Small intestine (tissue), 16 donors: ENCODE measurements around the gene TSPAN6. TPM values are rescaled to one million over a fixed set of nuclear protein-coding genes. Genes with fewer than 3 reads are reported as not detected.
A peak's percentile ranks its signal among the peaks of the same experiment; 100 is the strongest.

ENCODE experiments used
- DNase-seq, 2 donors: peaks; one replicate each; pipeline versions ENCODE4 v3.0.0 to v3.0.0-alpha.2; 2013
- FAIRE-seq: peaks from 2 replicates; lab custom pipeline; 2012; peaks lifted over from hg19 to GRCh38; lab: Jason Lieb, UNC
- H3K27ac ChIP-seq, 3 donors: one replicate each; pipeline ENCODE4 v1.5.1; 2013; ENCODE audit warnings: low read length in 2 of 3, mild to moderate bottlenecking in 2 of 3, control low read depth in 1 of 3, inconsistent platforms in 1 of 3, low read depth in 1 of 3, moderate library complexity in 1 of 3
- H3K27me3 ChIP-seq, 3 donors: one replicate each; pipeline ENCODE4 v1.6.1; 2013; ENCODE audit warnings: low read length in 3 of 3, inconsistent platforms in 1 of 3; ENCODE audit not compliant: control insufficient read depth in 3 of 3, insufficient read depth in 3 of 3
- H3K36me3 ChIP-seq, 3 donors: one replicate each; pipeline ENCODE4 v1.6.1; 2013; ENCODE audit warnings: low read length in 3 of 3, inconsistent platforms in 1 of 3, low read depth in 1 of 3, mild to moderate bottlenecking in 1 of 3, moderate library complexity in 1 of 3; ENCODE audit not compliant: control insufficient read depth in 3 of 3, insufficient read depth in 2 of 3
- H3K4me1 ChIP-seq, 3 donors: one replicate each; pipeline ENCODE4 v1.6.1; 2013; ENCODE audit warnings: low read length in 2 of 3, inconsistent platforms in 1 of 3, low read depth in 1 of 3, mild to moderate bottlenecking in 1 of 3, moderate library complexity in 1 of 3; ENCODE audit not compliant: control insufficient read depth in 3 of 3, insufficient read depth in 2 of 3
- H3K4me3 ChIP-seq, 3 donors: one replicate each; pipeline ENCODE4 v1.5.1; 2013; ENCODE audit warnings: low read length in 3 of 3, control low read depth in 1 of 3, inconsistent platforms in 1 of 3, low read depth in 1 of 3, mild to moderate bottlenecking in 1 of 3, moderate library complexity in 1 of 3
- H3K9me3 ChIP-seq, 2 donors: one replicate each; pipeline ENCODE4 v1.6.1; 2013; ENCODE audit warnings: low read depth in 1 of 2, low read length in 1 of 2; ENCODE audit not compliant: control insufficient read depth in 2 of 2, insufficient read depth in 1 of 2
- WGBS, 3 donors: extraction: QIAGEN DNeasy Blood & Tissue Kit; methylation state at CpG; one replicate each; pipeline ENCODE4 v1.1.7; 2013; 5-methylcytosine and 5-hydroxymethylcytosine counted together
- long read RNA-seq, 10 donors: transcript quantifications; one replicate each; lab custom pipeline, GENCODE V29; 2026
- polyA plus RNA-seq, 4 donors: library from polyadenylated mRNA; stranded (reverse) in 3 of 4; unstranded in 1 of 4; fragments of 200-250 nt in 3 of 4; fragments of 120-200 nt in 1 of 4; gene quantifications; one replicate each; pipeline versions ENCODE4 v1.2.1 to v1.2.3, GENCODE V29; 2013
- donor health status: healthy with polysubstance abuse.
- donor health status: control.
- donor health status: control.
- donor health status: Bipolar disorder and iron deficiency.
- donor health status: healthy.

Gene TSPAN6, protein sequence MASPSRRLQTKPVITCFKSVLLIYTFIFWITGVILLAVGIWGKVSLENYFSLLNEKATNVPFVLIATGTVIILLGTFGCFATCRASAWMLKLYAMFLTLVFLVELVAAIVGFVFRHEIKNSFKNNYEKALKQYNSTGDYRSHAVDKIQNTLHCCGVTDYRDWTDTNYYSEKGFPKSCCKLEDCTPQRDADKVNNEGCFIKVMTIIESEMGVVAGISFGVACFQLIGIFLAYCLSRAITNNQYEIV
- 100 to 1,000 TPM in 1 of 4 donors, 10 to 100 TPM in 1, 1 to 10 TPM in 2; 8.1 to 139 (median 18.1) TPM for polyA plus RNA-seq
- long read RNA-seq, donor 1, transcript TSPAN6-201 (8 exons, 2,206 nt), result major isoform, 123 of 230 reads
- long read RNA-seq, donor 1, partial matches to known transcripts, result 71 of 230 reads
- long read RNA-seq, donor 1, other reads (novel, unspliced or antisense), result 35 of 230 reads
- long read RNA-seq, donor 2, transcript TSPAN6-201 (8 exons, 2,206 nt), result major isoform, 29 of 37 reads
- long read RNA-seq, donor 2, partial matches to known transcripts, result 0 of 37 reads
- long read RNA-seq, donor 2, other reads (novel, unspliced or antisense), result 8 of 37 reads
- long read RNA-seq, donor 3, transcript TSPAN6-201 (8 exons, 2,206 nt), result major isoform, 36 of 62 reads
- long read RNA-seq, donor 3, partial matches to known transcripts, result 13 of 62 reads
- long read RNA-seq, donor 3, other reads (novel, unspliced or antisense), result 13 of 62 reads
- long read RNA-seq, donor 4, partial matches to known transcripts, result 0 of 4 reads
- long read RNA-seq, donor 4, other reads (novel, unspliced or antisense), result 0 of 4 reads
- long read RNA-seq, donor 5, transcript TSPAN6-201 (8 exons, 2,206 nt), result major isoform, 16 of 16 reads
- long read RNA-seq, donor 5, partial matches to known transcripts, result 0 of 16 reads
- long read RNA-seq, donor 5, other reads (novel, unspliced or antisense), result 0 of 16 reads
- long read RNA-seq, donor 6, transcript TSPAN6-201 (8 exons, 2,206 nt), result major isoform, 43 of 69 reads
- long read RNA-seq, donor 6, partial matches to known transcripts, result 0 of 69 reads
- long read RNA-seq, donor 6, other reads (novel, unspliced or antisense), result 26 of 69 reads
- long read RNA-seq, donor 7, transcript TSPAN6-201 (8 exons, 2,206 nt), result major isoform, 35 of 42 reads
- long read RNA-seq, donor 7, partial matches to known transcripts, result 0 of 42 reads
- long read RNA-seq, donor 7, other reads (novel, unspliced or antisense), result 7 of 42 reads
- long read RNA-seq, donor 8, transcript TSPAN6-201 (8 exons, 2,206 nt), result major isoform, 6 of 6 reads
- long read RNA-seq, donor 8, partial matches to known transcripts, result 0 of 6 reads
- long read RNA-seq, donor 8, other reads (novel, unspliced or antisense), result 0 of 6 reads
- long read RNA-seq, donor 9, transcript TSPAN6-201 (8 exons, 2,206 nt), result major isoform, 13 of 21 reads
- long read RNA-seq, donor 9, partial matches to known transcripts, result 8 of 21 reads
- long read RNA-seq, donor 9, other reads (novel, unspliced or antisense), result 0 of 21 reads
- long read RNA-seq, donor 10, transcript TSPAN6-201 (8 exons, 2,206 nt), result major isoform, 86 of 112 reads
- long read RNA-seq, donor 10, partial matches to known transcripts, result 10 of 112 reads
- long read RNA-seq, donor 10, other reads (novel, unspliced or antisense), result 16 of 112 reads

DNA sequence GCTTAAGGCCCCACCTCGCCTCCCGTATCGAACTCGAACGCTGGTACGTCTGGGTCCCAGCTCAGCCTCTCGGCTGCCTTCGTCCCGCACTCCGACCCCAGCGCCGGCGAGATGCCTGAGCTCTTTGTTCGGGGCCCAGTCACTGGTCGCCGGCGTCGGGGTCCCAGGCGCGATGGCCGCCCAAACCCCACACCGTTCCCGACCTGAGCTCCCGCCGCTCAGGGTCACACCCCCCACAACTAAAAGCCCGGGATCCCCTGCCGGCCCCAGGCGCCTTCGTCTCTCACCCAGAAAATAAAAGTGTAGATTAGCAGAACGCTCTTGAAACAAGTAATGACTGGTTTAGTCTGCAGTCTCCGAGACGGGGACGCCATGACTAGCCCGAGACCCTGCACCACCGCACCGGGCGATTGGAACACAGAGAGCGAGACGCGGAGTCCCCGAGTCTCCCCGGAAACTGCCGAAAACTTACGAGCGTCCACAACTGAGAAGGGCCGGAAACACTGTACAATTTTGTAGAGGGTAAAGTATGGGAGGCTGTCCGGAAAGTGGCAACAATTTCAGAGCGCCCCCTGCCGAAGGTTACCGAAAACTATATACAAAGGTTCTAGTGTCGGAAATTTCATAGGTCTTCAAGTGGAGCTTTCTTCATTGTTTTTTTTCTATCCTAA, at the start of gene TSPAN6:
TSS of gene TSPAN6 (minus strand) at position 486 of the 671 bp plus-strand sequence. CDS start at position 374, 112 bp downstream.
- peak; percentile 82 to 86 for DNase-seq
- H3K4me1 ChIP-seq, result no peaks in the 10 kb centered on the region
- peaks cover 0 to 3% (median 0%) of the 10 kb centered on the region in 3 donors for H3K36me3 ChIP-seq
- 2 to 36% (median 12%) methylated on average over 47 to 51 of the region's 51 CpGs for WGBS, 3 donors
- no peak for FAIRE-seq
- H3K4me3 ChIP-seq, result peak within 1 kb of the TSS; percentile 36 to 61 (median 53)
- H3K27me3 ChIP-seq, result no peaks in the 10 kb centered on the region
- H3K27ac ChIP-seq, result peak within 1 kb of the TSS in 2 of 3 donors; percentile 67 to 81
- no peaks in the 10 kb centered on the region for H3K9me3 ChIP-seq

DNA sequence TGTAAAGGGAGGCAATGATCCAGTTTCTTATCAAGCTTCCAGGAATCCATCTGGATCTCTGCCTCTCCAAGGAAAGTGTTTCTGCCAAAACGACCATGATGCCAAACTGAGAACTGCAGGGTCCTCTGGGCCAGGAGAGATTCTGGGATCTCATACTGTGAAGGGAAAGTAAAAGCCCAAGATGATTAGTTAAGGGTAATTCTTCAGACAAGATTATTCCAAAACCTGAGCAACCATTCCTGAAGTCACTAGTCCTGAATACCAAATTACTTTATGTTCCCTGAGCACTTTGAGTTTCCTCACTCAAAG, 49.3 kb upstream of the TSPAN6 start:
- no peak for FAIRE-seq
- no peak overlapping the region for H3K4me3 ChIP-seq
- 0 to 22% (median 10%) methylated on average over 1 of the region's 1 CpG for WGBS, 3 donors
- H3K27me3 ChIP-seq, result no peaks in the 10 kb centered on the region
- DNase-seq, result no peak
- H3K27ac ChIP-seq, result no peak overlapping the region
- no peaks in the 10 kb centered on the region for H3K4me1 ChIP-seq
- H3K9me3 ChIP-seq, result no peaks in the 10 kb centered on the region
- H3K36me3 ChIP-seq, result no peaks in the 10 kb centered on the region

DNA sequence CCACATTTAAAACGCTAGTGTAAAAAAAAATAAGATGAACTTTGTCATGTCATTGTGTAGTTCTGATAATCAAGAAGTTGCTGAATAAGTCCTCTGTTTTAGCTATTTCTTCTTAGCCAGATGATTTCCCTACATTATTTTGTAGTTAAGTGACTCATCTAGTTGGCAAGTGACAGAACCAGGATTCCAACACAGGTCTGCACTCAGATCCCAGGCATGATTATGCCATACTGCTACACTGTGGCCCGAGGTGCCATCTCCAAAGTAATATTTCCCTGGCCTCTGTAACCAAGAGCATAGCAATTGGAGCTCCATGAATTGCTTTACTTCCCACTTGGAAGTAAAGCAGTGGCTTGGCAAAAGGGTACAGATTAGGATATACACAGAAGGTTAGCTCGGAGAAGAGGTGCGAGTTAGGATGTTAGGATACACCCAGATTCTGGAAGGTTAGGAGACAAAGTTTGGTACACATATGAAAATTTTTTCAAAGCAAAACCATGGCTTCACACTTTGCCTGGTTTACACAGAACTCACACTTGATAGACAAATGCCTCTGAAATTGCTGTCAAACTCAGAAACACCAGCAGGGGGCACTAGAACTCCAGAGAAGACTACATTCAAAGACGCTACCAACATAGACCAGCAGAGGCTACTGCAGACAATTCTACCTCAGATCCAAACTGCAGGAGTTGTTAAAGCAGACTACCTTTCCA, 48.8 kb upstream of the TSPAN6 start:
- no peaks in the 10 kb centered on the region for H3K36me3 ChIP-seq
- DNase-seq (peak; percentile 70 to 74), FAIRE-seq (no peak)
- no peak overlapping the region for H3K27ac ChIP-seq
- H3K4me1 ChIP-seq, result no peaks in the 10 kb centered on the region
- H3K4me3 ChIP-seq, result no peak overlapping the region
- no peaks in the 10 kb centered on the region for H3K27me3 ChIP-seq
- H3K9me3 ChIP-seq, result no peaks in the 10 kb centered on the region
- 30 to 45% (median 32%) methylated on average over 5 of the region's 5 CpGs for WGBS, 3 donors

DNA sequence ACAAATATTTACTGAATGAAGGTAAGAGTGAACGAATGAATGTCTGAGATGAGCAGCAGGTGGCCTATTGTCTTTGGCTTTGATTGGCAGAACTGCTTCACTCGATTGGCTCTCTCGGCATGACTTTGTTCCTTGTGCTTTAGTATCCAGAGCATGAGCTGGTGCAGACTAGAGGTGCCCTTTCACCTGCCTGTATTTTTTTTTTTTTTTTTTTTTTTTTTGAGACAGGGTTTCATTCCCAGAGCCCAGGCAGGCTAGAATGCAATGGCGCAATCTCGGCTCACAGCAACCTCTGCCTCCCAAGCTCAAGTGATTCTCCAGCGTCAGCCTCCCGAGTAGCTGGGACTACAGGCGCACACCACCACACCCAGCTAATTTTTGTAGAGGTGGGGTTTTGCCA, 46.3 kb upstream of the TSPAN6 start:
- H3K9me3 ChIP-seq, result no peaks in the 10 kb centered on the region
- FAIRE-seq, result no peak
- no peak overlapping the region for H3K4me3 ChIP-seq
- no peak overlapping the region for H3K27ac ChIP-seq
- no peaks in the 10 kb centered on the region for H3K36me3 ChIP-seq
- WGBS, 3 donors, result 87 to 94% (median 88%) methylated on average over 8 of the region's 8 CpGs
- H3K4me1 ChIP-seq, result no peaks in the 10 kb centered on the region
- no peak for DNase-seq
- H3K27me3 ChIP-seq, result no peaks in the 10 kb centered on the region

DNA sequence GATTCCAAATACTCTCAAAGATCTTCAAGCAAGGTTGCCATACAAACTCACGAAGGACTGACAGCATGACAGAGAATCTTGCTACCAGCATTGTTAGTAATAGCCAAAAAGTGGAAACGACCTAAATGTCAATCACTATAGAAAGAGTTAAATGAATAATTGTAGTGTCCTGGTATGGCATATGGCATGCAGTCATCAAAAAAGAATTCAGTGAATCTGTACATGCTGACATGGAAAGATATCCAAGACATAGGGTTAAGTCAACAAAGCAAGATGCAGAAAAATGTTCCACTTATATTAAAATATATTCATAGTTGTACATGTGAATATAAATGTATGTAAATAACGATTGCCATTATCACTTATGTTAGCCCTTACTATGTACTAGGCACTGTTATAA, 45.0 kb upstream of the TSPAN6 start:
- WGBS, 3 donors, result 47 to 85% (median 77%) methylated on average over 3 of the region's 3 CpGs
- H3K36me3 ChIP-seq, result no peaks in the 10 kb centered on the region
- no peaks in the 10 kb centered on the region for H3K4me1 ChIP-seq
- FAIRE-seq (no peak), DNase-seq (no peak)
- H3K27me3 ChIP-seq, result no peaks in the 10 kb centered on the region
- H3K9me3 ChIP-seq, result no peaks in the 10 kb centered on the region
- H3K4me3 ChIP-seq, result no peak overlapping the region
- no peak overlapping the region for H3K27ac ChIP-seq

DNA sequence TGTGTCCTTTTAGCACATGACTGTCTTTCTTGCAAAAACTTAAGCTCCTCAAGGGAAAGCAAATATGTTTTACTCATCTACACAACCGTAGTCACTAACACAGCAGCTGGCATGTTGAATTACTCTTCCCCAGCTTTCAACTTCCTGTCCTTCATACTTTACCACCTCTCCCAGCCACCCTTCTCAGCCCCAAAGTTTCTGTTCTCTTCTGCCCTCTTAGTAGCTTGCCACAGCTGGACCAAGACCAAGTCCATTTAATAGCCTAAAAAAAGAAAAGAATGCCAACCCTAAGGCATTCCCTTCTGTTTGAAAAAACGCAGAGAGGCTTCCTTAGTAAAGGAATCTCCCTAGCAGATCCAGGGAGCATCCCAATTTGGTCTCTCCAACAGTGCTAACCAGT, 44.1 kb upstream of the TSPAN6 start:
- no peaks in the 10 kb centered on the region for H3K9me3 ChIP-seq
- H3K27me3 ChIP-seq, result no peaks in the 10 kb centered on the region
- no peaks in the 10 kb centered on the region for H3K36me3 ChIP-seq
- no peaks in the 10 kb centered on the region for H3K4me1 ChIP-seq
- DNase-seq (no peak), FAIRE-seq (no peak)
- no peak overlapping the region for H3K27ac ChIP-seq
- no peak overlapping the region for H3K4me3 ChIP-seq
- 52 to 82% (median 53%) methylated on average over 2 of the region's 2 CpGs for WGBS, 3 donors

DNA sequence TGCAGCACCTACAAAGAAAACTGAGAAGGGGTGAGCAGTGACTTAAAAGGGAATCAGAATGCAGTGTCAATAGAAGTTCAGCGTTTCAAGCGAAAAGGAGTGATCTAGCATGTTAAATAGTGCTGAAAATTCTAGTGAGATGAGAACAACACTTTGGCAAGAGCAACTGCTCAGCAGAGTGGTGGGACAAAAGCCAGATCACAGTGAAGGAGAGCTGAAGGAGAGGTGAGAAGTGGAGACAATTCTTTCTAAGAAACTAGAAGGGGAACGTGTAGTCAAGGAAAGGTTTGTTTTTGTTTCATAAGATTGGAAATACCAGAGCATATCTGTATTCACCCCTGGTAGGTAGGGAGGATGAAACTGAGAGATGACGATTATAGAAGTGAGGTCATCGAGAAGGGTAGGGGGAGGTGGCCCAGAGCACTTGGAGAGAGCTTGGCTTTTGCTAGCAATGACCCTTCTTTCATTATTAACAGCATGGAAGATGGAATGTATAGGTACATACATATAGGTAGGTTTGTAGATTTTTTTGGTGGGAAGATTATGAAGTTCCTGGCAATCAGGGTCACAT, 41.1 kb upstream of the TSPAN6 start:
- no peak overlapping the region for H3K4me3 ChIP-seq
- FAIRE-seq, result no peak
- 72 to 82% (median 77%) methylated on average over 5 of the region's 5 CpGs for WGBS, 3 donors
- H3K27me3 ChIP-seq, result no peaks in the 10 kb centered on the region
- no peaks in the 10 kb centered on the region for H3K36me3 ChIP-seq
- H3K9me3 ChIP-seq, result no peaks in the 10 kb centered on the region
- no peaks in the 10 kb centered on the region for H3K4me1 ChIP-seq
- no peak for DNase-seq
- no peak overlapping the region for H3K27ac ChIP-seq
